ENCODE data around the gene VMAC.
"Not testable (repeated sequence)": the region's sequence is repeated elsewhere in the genome, so short reads cannot be mapped to it uniquely, and the experiment has no call there.

VMAC gene

GRCh38 chr19:5884065-5884811 lies 20.4 kb upstream of the VMAC start:
- DNase-seq (ENCODE audit: low read depth) = not testable (repeated sequence)

GRCh38 chr19:5889288-5889971 lies 15.2 kb upstream of the VMAC start:
- DNase-seq (ENCODE audit: low read depth) = no peak

GRCh38 chr19:5890099-5890498 lies 14.6 kb upstream of the VMAC start:
- no peak for DNase-seq (ENCODE audit: low read depth)

GRCh38 chr19:5891572-5891937 lies 13.1 kb upstream of the VMAC start:
- DNase-seq (ENCODE audit: low read depth) = no peak

- no peak for DNase-seq (ENCODE audit: low read depth)
Measured at GRCh38 chr19:5891938-5892771, 12.5 kb upstream of the VMAC start.

- DNase-seq (ENCODE audit: low read depth) = no peak
Measured at GRCh38 chr19:5892772-5893275, 11.8 kb upstream of the VMAC start.

- DNase-seq (ENCODE audit: low read depth) = no peak
Measured at GRCh38 chr19:5893296-5893903, 11.3 kb upstream of the VMAC start.

- DNase-seq (ENCODE audit: low read depth) = no peak
Measured at GRCh38 chr19:5893907-5894703, 10.6 kb upstream of the VMAC start.

- DNase-seq (ENCODE audit: low read depth) = no peak
Measured at GRCh38 chr19:5894704-5895349, 9.8 kb upstream of the VMAC start.

- no peak for DNase-seq (ENCODE audit: low read depth)
Measured at GRCh38 chr19:5895409-5895808, 9.3 kb upstream of the VMAC start.

GRCh38 chr19:5895890-5896289 lies 8.8 kb upstream of the VMAC start:
- no peak for DNase-seq (ENCODE audit: low read depth)

- DNase-seq (ENCODE audit: low read depth) = no peak
Measured at GRCh38 chr19:5896365-5897076, 8.2 kb upstream of the VMAC start.

- DNase-seq (ENCODE audit: low read depth) = no peak
Measured at GRCh38 chr19:5897189-5897969, 7.3 kb upstream of the VMAC start.

- no peak for DNase-seq (ENCODE audit: low read depth)
Measured at GRCh38 chr19:5899728-5900526, 4.7 kb upstream of the VMAC start.

- DNase-seq (ENCODE audit: low read depth) = no peak
Measured at GRCh38 chr19:5900976-5901375, 3.7 kb upstream of the VMAC start.

GRCh38 chr19:5903056-5903623 lies 1.5 kb upstream of the VMAC start:
- no peak for DNase-seq (ENCODE audit: low read depth)

- no peak for DNase-seq (ENCODE audit: low read depth)
Measured at GRCh38 chr19:5903624-5904351, 884 bp upstream of the VMAC start, which contains the start of gene NDUFA11. NDUFA11 (minus strand) TSS chr19:5903790; CDS start chr19:5903708, 82 bp downstream.

Measured in fibroblast of the conjunctiva (primary cell).